T-helper 1 cell (primary cell): ENCODE data around the gene BAIAP2L2.

ENCODE experiments used
- DNase-seq, 5 donors: peaks; one replicate each; pipeline ENCODE4 v3.0.0-alpha.2; 2012 to 2020

The BAIAP2L2 gene

DNA sequence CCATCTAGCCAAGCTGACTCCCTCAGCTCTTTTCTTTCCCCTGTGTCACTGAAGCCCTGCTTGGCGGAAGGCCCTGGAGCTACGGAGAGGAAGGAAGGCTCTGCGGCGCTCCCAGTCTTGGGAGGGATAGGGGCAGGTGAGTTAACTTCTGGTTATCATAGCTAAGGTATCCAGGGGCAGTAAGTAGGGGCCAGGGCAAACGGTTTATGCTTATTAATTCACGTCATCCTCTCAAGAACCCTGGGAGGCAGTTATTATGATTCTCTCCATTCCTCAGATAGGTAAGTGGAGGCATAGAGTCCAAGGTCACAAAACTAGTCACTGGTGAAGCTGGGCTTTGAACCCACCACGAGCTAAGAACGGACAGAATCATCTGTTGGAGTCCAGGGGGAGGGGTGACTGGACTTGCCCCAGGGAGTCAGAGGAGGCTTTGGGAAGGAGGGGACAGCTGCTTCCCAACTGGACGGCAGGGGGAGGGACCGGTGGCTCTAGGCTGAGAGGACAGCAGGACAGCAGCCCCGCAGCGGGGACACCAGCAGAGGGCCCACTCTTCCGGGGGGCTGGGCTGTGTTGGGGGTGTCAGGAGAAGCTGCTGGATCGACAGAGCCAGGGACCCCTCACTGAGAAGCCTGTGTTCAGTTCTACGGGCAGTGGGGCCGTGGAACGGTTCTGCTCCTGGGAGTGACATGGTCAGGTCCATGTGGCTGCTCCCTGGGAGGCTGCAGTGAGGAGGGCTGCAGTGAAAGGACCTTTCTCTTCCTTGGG, 3.5 kb downstream of the BAIAP2L2 start:
- peak in 1 of 5 donors; percentile 8 for DNase-seq

DNA sequence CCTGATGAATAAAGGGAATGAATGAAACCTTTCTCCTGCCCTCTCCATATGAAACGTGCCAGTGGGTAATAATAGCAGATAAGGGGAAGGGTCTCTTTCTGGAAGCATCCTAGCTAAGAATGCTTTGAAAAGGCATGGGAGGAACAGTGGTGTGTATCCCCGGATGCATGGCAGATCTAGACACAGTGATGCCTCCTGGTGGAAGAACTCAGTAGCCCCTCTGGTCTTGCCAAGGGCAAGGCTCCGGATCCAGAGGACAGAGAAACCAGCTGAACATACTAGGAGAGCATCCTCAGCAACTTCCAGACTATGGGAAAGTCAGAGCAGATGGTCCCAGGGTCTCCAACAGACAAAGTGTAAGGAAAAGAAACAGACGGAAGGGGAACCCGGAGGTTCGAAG, 6.4 kb downstream of the BAIAP2L2 start:
- no peak for DNase-seq

GRCh38 chr22:38103641-38104040, 6.8 kb downstream of the BAIAP2L2 start:
- DNase-seq, result no peak

DNA sequence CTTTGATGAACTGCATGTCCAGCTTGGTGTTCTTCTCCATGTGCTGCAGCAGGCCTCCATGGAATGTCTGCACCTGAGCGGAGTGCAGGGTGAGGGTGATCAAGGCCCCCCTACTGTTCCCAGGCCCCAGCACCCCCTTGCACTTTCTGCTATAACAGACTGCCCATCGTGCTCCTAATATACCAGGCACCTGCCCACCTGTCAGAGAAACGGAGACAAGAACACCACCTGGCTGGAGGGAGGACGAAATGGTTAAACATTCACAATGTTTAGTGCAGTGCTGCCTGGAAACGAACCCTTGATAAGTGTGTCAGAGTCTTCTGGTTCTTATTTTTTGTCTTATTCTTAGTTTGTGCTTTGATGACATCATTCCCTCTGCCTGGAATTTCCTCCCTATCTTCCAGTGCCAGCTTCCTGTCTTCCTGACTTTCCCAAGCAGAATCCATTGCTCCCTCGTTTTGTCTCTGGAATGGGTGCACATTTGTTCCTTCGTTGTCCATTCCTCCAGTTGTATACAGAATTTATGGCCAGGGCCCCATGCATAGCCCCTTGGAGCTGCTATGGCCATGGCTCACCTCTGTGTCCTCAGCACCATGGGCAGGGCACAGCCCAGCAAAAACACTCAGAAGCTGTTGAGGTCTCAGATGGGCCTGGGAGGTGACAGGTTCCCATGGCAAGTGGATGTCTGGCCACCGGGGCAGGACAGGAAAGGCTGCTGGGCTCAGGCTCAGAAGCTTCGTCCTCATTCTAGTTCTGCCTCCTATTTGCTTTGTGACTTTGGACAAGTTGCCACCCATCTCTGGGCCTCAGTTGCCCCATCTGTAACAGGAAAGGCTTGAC, 11.9 kb downstream of the BAIAP2L2 start:
- DNase-seq, result no peak

DNA sequence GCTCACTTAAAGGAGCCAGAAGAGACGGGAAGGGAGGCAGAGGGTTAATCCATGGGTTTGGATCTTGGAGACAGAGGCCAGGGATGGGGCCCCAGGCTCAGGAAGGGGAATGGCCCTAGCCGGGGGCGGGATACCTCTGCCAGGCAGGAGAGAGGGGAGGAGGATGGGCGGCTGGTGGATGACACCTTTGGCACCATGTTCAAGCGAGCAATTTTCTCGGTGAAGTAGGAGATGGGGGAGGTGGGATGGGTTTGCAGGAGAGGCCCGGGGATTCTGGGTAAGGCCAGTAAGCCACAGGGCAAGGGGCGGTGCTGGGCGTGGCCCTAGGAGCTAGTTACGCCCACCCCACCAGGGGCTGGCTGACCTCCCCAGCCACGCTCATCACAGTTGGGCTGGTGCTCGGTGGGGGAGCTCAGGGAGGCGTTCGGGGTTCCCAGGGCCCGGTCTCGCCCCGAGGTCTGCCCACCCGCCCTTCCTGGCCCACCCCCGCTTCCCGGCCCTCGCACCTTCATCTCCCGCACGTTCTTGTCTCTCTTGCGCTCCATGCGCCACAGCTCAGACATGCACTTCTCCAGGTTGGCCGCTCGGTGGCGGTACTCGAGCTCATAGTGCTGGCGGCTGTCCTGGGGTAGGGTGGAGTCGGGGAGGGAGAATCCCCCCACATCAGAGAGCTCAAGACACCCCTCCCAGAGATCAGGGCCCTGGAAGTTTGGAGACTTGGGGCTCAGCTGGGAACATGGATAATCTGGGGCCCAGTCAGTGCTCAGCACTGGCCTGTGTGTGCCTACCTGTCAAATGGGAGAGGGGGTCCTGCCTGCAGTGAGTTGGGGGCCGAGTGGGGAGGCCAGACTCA, 12.7 kb downstream of the BAIAP2L2 start:
- DNase-seq, result no peak

DNA sequence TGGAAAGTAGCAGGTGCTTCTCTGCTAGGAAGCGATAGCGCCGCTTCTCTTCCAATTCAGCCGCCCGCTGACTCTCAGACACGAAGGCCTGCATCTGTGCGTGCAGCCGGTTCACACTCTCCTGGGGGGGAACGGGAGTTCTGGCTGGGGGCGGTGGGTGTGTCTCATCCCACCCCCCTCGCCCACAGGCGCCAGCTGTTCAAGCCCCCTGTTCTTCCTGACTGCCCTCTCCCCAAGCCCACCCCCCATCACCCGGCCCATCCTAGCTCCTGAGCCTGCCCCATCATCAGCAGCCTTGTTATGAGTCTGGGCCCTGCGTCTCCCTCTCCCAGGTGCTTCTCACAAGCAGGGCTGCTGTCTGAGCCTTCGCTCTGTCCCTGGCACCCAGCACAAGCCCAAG, 13.4 kb downstream of the BAIAP2L2 start:
- DNase-seq, result no peak

DNA sequence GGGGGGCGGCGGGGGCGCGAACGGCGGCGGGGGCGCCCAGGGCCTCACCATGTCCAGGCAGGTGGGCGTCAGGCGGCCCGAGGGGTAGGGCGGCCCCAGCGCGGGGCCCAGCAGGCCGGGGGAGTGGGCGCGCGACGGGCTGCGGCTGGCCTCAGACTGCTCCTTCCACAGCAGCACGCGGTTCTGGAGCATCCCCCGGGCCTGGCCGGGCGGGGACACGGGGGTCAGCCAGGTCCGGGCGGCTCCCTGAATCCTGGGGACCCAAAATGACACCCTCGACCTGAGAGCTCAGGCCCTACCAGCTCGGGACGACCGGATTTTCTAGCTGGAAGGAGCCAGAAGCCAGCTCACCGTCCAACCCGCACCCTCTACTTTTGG, 21.0 kb downstream of the BAIAP2L2 start:
- no peak for DNase-seq

DNA sequence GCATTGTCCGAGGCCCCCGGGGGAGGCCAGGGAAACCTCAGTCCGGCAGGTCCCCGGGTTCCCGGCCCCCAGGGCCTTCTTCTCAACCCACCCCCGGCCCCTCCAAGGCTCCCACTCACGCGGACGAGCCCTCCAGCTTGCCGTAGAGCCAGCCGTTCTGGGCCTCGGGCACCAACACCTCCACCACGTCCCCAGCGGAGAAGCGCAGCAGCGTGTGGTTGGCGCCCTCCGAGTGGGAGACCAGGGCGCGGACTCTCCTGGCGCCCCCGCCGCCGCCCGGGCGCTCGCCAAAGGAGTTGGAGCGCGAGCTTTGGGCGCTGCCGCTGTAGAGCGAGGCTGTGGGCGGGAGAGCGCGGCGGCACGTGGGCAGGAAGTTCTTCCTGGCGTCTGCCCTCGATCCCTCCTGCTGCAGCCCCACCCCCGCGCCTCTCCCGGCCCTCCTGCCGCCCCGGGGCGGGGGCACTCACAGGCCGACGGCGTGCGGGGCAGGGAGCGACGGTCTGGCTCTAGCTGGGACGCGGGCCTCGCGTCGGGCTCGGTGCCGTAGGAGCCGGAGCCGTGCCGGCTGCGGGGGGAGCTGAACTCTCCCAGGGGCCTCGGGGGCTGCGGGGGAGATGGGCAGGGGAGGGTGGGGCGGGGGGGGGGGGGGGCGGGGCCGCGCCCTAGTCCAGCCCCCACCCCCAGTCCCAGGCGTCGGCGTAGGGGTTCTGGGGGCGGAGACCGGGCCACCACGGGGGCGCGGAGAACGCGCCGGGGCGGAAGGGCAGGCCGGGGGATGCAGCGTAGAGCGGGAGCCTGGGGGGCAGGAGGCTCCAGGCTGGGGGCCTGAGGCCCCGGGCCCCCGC, 21.6 kb downstream of the BAIAP2L2 start:
- no peak for DNase-seq

GRCh38 chr22:38087855-38088254, 22.6 kb downstream of the BAIAP2L2 start:
- DNase-seq, result no peak

- no peak for DNase-seq
These were observed 23.5 kb downstream of the BAIAP2L2 start for GRCh38 chr22:38086942-38087341.

- DNase-seq, result no peak
These were observed 24.3 kb downstream of the BAIAP2L2 start for GRCh38 chr22:38086001-38086845.

GRCh38 chr22:38085501-38085900, 25.0 kb downstream of the BAIAP2L2 start:
- no peak for DNase-seq

DNA sequence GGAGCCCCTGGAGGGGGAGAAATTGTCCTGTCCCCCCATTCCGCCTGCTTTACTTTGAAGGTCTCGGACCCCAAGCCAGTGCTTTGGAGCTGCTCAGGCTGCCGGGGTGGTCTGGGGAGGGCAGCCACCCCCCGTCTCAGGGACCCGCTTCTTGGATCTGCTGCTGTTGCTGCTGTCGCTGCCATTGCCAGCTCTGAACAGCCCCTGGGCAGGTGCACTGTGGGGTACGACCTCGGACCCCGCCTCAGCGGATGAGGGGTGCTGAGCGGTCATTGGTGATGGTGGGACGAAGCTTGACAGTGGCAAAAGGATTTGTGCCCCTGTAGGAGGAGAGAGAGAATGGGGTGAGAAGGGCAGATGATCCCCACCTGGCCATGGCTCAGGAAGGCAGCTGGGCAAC, 25.4 kb downstream of the BAIAP2L2 start:
- DNase-seq, result no peak

- no peak for DNase-seq
These were observed 26.4 kb downstream of the BAIAP2L2 start, which contains the start of gene SLC16A8 for GRCh38 chr22:38083931-38084631. SLC16A8 (minus strand) TSS chr22:38084184; CDS start chr22:38082873, 1,311 bp downstream.

DNA sequence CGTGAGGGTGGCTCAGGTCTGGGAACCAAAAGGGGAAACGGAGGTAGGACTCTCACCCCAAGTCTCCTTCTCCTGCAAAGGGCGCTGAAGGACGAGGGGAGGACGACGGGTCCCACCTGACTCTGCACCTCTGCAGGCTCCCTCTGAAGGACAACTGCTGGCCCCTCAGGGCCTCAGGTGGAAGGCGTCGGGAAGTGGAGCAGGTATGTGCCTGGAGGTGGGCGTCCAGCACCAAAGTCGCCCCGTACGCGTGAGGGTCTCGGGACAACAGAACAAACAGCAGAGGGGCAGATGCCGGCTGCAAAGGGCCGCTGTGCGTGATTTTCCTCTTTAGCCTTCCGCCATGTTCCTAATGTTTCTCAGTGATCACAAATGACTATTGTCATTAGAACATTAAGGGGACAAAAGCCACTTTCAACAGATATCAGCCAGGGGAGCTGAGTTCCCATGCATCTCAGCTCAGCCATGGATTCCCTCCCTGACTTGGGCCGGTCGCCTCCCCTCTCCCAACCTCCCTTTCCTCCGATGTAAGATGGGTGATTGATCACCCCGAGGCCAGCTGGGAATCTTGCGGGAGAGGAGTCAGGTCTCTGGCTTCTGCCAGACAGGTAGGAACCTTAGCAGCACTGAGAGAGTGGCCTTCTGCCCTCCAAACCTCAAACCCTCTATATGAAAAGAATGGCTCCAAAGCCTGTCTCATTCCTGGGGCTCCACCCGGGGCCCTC, 27.3 kb downstream of the BAIAP2L2 start:
- DNase-seq, result no peak

DNA sequence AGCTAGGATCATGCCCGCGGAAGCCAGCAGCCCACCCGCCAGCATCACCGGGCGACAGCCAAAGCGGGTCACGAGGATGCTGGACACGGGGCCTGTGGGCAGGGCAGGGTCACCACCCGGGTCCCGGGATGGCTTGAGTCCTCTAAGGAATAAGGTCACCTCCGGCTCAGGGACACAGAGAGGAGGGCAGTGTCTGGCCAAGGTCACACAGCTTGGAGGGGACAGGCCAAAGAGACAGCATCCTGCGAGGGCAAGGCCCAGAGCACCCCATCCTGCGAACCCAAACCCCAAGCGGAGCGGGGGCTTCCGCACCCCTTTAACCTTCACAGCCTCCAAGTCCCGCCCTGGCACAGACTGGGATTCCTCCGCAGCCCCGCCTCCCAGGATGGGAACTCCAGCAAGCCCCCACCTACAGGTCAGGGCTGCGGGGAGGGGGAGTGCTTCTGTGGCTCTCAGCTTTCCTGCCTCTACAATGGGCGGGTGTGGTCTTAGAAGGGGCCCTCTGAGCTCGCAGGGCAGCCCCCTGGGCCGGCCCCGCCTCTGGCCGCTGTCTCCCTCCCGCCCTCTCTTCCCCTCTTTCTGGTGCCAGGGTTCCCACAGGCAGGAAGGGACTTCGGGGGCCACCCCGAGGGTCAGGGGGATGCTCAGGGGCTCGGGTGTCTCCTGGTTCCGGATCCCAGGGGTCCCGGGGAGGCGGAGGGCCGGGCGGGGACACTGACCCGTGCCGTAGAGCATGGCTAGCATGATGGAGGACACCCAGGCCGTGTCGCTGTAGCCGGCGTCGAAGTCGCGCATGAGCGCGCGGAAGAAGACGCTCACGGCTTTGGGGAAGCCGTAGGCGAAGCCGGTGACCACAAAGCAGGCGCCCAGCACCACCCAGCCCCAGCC, 28.3 kb downstream of the BAIAP2L2 start:
- no peak for DNase-seq

DNA sequence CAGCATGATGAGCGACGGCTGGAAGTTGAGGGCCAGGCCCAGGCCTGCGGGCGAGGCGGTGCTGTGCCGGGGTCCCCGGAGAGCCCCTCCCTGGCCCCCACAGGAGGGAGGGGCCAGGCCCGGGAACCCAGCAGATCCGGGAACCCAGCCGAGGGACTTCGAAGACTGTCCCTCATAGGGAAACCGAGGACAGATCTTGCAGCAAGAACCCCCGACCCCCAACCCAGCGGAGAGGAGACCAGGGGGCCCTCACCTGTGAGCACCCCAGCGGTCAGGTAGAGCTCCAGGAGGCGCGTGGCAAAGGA, 28.9 kb downstream of the BAIAP2L2 start:
- no peak for DNase-seq

- DNase-seq, result no peak
These were observed 29.4 kb downstream of the BAIAP2L2 start for GRCh38 chr22:38080850-38081635.
